Mesenchymal stem cell (in vitro differentiated cells and primary cell): ENCODE data around the gene C19orf67.

Source experiments
- DNase-seq: peaks from one replicate; pipeline ENCODE4 v3.0.0-alpha.2; 2013
- H2AFZ ChIP-seq: one replicate; pipeline ENCODE4 v1.6.1; 2013; ENCODE audit warnings: low read depth, mild to moderate bottlenecking, control low read depth, inconsistent platforms, low read length, moderate library complexity
- H2AK5ac ChIP-seq: 2 replicates; pipeline ENCODE4 v1.6.1; 2013; ENCODE audit warnings: low read length, moderate library complexity, mild to moderate bottlenecking, inconsistent platforms; ENCODE audit not compliant: severe bottlenecking
- H2BK120ac ChIP-seq: one replicate; pipeline ENCODE4 v1.6.1; 2013; ENCODE audit warnings: low read depth, mild to moderate bottlenecking, inconsistent platforms, low read length, moderate library complexity
- H2BK12ac ChIP-seq, 2 experiments: one replicate each; pipeline ENCODE4 v1.6.1; 2013; ENCODE audit warnings: inconsistent platforms in 2 of 2, low read length in 2 of 2, mild to moderate bottlenecking in 2 of 2, moderate library complexity in 2 of 2, control low read depth in 1 of 2
- H2BK15ac ChIP-seq: one replicate; pipeline ENCODE4 v1.6.1; 2013; ENCODE audit warnings: mild to moderate bottlenecking, low read depth, inconsistent platforms; ENCODE audit not compliant: poor library complexity, severe bottlenecking
- H2BK5ac ChIP-seq: 2 replicates; pipeline ENCODE4 v1.6.1; 2013; ENCODE audit warnings: low read depth, mild to moderate bottlenecking, low read length, control low read depth, inconsistent platforms; ENCODE audit not compliant: poor library complexity, severe bottlenecking
- H3K14ac ChIP-seq, 2 experiments: one replicate each; pipeline ENCODE4 v1.6.1; 2013; ENCODE audit warnings: inconsistent platforms in 2 of 2, low read length in 2 of 2, control low read depth in 1 of 2, mild to moderate bottlenecking in 1 of 2, moderate library complexity in 1 of 2
- H3K18ac ChIP-seq, 2 experiments: one replicate each; pipeline ENCODE4 v1.6.1; 2013; ENCODE audit warnings: inconsistent platforms in 2 of 2, low read length in 2 of 2, control low read depth in 1 of 2, low read depth in 1 of 2, mild to moderate bottlenecking in 1 of 2
- H3K23ac ChIP-seq, 2 experiments: one replicate each; pipeline ENCODE4 v1.6.1; 2013; ENCODE audit warnings: inconsistent platforms in 2 of 2, low read length in 2 of 2, mild to moderate bottlenecking in 2 of 2, moderate library complexity in 2 of 2, control low read depth in 1 of 2
- H3K27ac ChIP-seq: 2 replicates; pipeline ENCODE4 v1.5.1; 2013; ENCODE audit warnings: mild to moderate bottlenecking, moderate library complexity, low read length, control low read depth, inconsistent platforms; ENCODE audit not compliant: poor library complexity, severe bottlenecking
- H3K27me3 ChIP-seq, 2 experiments: 2 replicates each; pipeline versions ENCODE4 v1.6.1 to v1.7.0; 2013; ENCODE audit warnings: low read length in 2 of 2, mild to moderate bottlenecking in 2 of 2, moderate library complexity in 2 of 2, control low read depth in 1 of 2, inconsistent platforms in 1 of 2; ENCODE audit not compliant: control insufficient read depth in 1 of 2, insufficient read depth in 1 of 2
- H3K36me3 ChIP-seq, 2 experiments: 2 replicates each; pipeline versions ENCODE4 v1.6.1 to v1.7.0; 2013; ENCODE audit warnings: low read length in 2 of 2, control low read depth in 1 of 2, inconsistent platforms in 1 of 2, low read depth in 1 of 2, mild to moderate bottlenecking in 1 of 2; ENCODE audit not compliant: insufficient read depth in 2 of 2, control insufficient read depth in 1 of 2
- H3K4ac ChIP-seq, 2 experiments: one replicate each; pipeline ENCODE4 v1.6.1; 2013; ENCODE audit warnings: inconsistent platforms in 2 of 2, low read length in 2 of 2, mild to moderate bottlenecking in 2 of 2, moderate library complexity in 2 of 2, control low read depth in 1 of 2, low read depth in 1 of 2
- H3K4me1 ChIP-seq: 2 replicates; pipeline ENCODE4 v1.6.1; 2013; ENCODE audit warnings: low read depth, low read length, control low read depth; ENCODE audit not compliant: control insufficient read depth, insufficient read depth
- H3K4me2 ChIP-seq: 2 replicates; pipeline ENCODE4 v1.6.1; 2013; ENCODE audit warnings: low read length, mild to moderate bottlenecking, inconsistent platforms; ENCODE audit not compliant: poor library complexity, severe bottlenecking
- H3K4me3 ChIP-seq, 2 experiments: 2 replicates each; pipeline versions ENCODE4 v1.5.1 to v1.7.0; 2013; ENCODE audit warnings: low read length in 2 of 2, mild to moderate bottlenecking in 2 of 2, control low read depth in 1 of 2, low read depth in 1 of 2; ENCODE audit not compliant: insufficient read depth in 1 of 2
- H3K79me1 ChIP-seq: replicated peaks from 2 replicates; pipeline ENCODE4 v1.6.1; 2013; ENCODE audit warnings: mild to moderate bottlenecking, control low read depth, low read length, inconsistent platforms; ENCODE audit not compliant: poor library complexity, severe bottlenecking
- H3K9ac ChIP-seq: 2 replicates; pipeline ENCODE4 v1.7.0; 2013; ENCODE audit warnings: mild to moderate bottlenecking, low read length, moderate library complexity
- H3K9me3 ChIP-seq: 2 replicates; pipeline ENCODE4 v1.7.0; 2013; ENCODE audit warnings: mild to moderate bottlenecking, low read length; ENCODE audit not compliant: control insufficient read depth
- H4K8ac ChIP-seq: one replicate; pipeline ENCODE4 v1.6.1; 2013; ENCODE audit warnings: inconsistent platforms, mild to moderate bottlenecking, low read length, moderate library complexity
- H4K91ac ChIP-seq: one replicate; pipeline ENCODE4 v1.6.1; 2013; ENCODE audit warnings: mild to moderate bottlenecking, low read length, inconsistent platforms
- WGBS: methylation state at CpG from one replicate; pipeline ENCODE4 v1.1.7; 2013; ENCODE audit warnings: mixed read lengths; 5-methylcytosine and 5-hydroxymethylcytosine counted together

The C19orf67 gene

DNA sequence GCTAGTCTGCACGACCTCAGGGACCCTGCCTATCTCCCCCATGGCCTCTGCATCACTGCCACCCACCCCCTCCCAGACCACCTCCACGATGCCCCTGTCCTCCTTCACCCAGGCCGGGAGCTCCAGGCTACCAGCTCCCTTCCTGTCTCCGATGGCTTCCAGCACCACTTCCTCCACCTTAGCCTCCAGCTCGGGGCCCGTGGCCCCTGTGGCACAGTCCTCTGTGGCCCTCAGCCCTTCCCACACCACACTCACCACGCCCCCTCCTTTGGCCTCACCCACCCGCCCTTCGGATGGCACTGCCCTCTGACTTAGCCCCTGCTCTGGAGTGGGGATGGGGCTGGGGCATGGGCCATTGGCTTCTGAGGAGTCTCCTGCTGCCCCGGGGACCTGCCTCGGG, 30.9 kb downstream of the C19orf67 start:
- Histone ChIP-seq H2AFZ (no peak overlapping the region), H2BK120ac (no peak overlapping the region), H3K18ac (no peak overlapping the region), H4K91ac (no peak overlapping the region), H4K8ac (no peak overlapping the region), H3K4me2 (no peak overlapping the region), H3K23ac (no peak overlapping the region), H2BK15ac (no peak overlapping the region), H3K27me3 (peaks cover 25 to 39% of the 10 kb centered on the region in 2 experiments), H2BK5ac (no peak overlapping the region), H3K27ac (no peak overlapping the region), H3K79me1 (no peaks in the 10 kb centered on the region), H3K14ac (no peak overlapping the region), H3K9me3 (peaks cover 3% of the 10 kb centered on the region), H3K9ac (no peak overlapping the region), H3K36me3 (peaks cover 0 to 14% of the 10 kb centered on the region in 2 experiments), H3K4ac (no peak overlapping the region), H2BK12ac (no peak overlapping the region), H3K4me1 (peaks cover 14% of the 10 kb centered on the region), H3K4me3 (no peak overlapping the region), H2AK5ac (no peak overlapping the region)
- 84% methylated on average over 11 of the region's 11 CpGs for WGBS
- no peak for DNase-seq

DNA sequence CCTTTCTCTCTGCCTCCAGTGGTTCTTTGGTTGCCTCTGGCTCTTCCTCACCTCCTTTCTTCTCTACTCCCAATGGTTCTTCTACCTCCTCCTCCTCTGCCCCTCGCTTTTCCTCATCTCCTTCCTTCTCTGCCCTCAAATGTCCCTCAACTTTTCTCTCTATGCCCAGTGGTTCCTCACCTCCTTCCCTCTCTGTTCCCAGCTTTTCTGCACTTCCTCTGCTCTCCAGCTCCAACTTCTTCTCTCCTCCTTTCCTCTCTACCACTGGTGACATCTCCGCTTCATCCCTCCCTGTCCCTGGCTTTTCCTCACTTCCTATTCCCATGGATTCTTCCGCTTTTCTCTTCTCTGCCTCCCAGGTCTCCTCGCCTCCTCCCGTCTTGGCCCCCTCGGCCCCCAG, 31.5 kb downstream of the C19orf67 start:
- Histone ChIP-seq H3K4me2 (no peak overlapping the region), H3K4me3 (no peak overlapping the region), H3K9ac (no peak overlapping the region), H3K27ac (no peak overlapping the region), H2AFZ (no peak overlapping the region), H3K18ac (no peak overlapping the region), H3K36me3 (peaks cover 0 to 14% of the 10 kb centered on the region in 2 experiments), H3K27me3 (peaks cover 18 to 32% of the 10 kb centered on the region in 2 experiments), H3K4me1 (peaks cover 14% of the 10 kb centered on the region), H4K91ac (no peak overlapping the region), H2BK5ac (no peak overlapping the region), H2BK12ac (no peak overlapping the region), H3K23ac (no peak overlapping the region), H3K14ac (no peak overlapping the region), H2AK5ac (no peak overlapping the region), H3K4ac (no peak overlapping the region), H2BK120ac (no peak overlapping the region), H4K8ac (no peak overlapping the region), H3K9me3 (peaks cover 3% of the 10 kb centered on the region), H3K79me1 (no peaks in the 10 kb centered on the region), H2BK15ac (no peak overlapping the region)
- 74% methylated on average over 6 of the region's 6 CpGs for WGBS
- no peak for DNase-seq

GRCh38 chr19:14053500-14053899, 32.1 kb downstream of the C19orf67 start:
- Histone ChIP-seq H3K4me3 (no peak overlapping the region), H2AK5ac (no peak overlapping the region), H4K91ac (no peak overlapping the region), H3K4ac (no peak overlapping the region), H3K79me1 (no peaks in the 10 kb centered on the region), H2BK15ac (no peak overlapping the region), H3K18ac (no peak overlapping the region), H3K23ac (no peak overlapping the region), H2BK120ac (no peak overlapping the region), H3K27ac (no peak overlapping the region), H3K4me2 (no peak overlapping the region), H3K36me3 (peaks cover 0 to 14% of the 10 kb centered on the region in 2 experiments), H3K9ac (no peak overlapping the region), H3K4me1 (peaks cover 14% of the 10 kb centered on the region), H2BK5ac (no peak overlapping the region), H3K27me3 (peaks cover 12 to 26% of the 10 kb centered on the region in 2 experiments), H3K9me3 (peaks cover 3% of the 10 kb centered on the region), H4K8ac (no peak overlapping the region), H2AFZ (no peak overlapping the region), H3K14ac (no peak overlapping the region), H2BK12ac (no peak overlapping the region)
- 93% methylated on average over 11 of the region's 11 CpGs for WGBS
- no peak for DNase-seq

DNA sequence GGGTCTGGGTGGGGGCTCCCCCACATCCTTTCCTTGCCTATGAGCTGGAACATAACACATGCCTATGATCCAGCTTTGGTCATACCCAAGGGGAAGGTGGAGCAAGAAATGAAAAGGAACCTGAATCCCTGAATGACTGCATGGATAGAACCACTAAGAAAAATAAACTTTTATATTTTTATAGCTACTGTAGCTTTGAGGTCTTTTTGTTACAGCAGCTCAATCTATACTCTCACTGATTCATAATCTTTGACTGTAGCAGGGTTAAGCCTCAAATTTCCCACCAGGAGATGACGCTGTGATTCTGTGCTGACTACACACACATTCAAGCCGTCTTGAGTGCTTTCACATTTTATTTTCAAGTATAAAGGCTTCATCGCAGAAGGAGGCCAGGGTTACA, 32.6 kb downstream of the C19orf67 start:
- no peak overlapping the region for H3K18ac ChIP-seq
- DNase-seq = no peak
- H4K8ac ChIP-seq = no peak overlapping the region
- H3K27ac ChIP-seq = no peak overlapping the region
- H3K14ac ChIP-seq = no peak overlapping the region
- no peak overlapping the region for H4K91ac ChIP-seq
- no peak overlapping the region for H3K23ac ChIP-seq
- H3K4me1 ChIP-seq = peaks cover 12% of the 10 kb centered on the region
- H2AFZ ChIP-seq = no peak overlapping the region
- H3K4me2 ChIP-seq = no peak overlapping the region
- no peaks in the 10 kb centered on the region for H3K79me1 ChIP-seq
- H2BK15ac ChIP-seq = no peak overlapping the region
- H2BK12ac ChIP-seq = no peak overlapping the region
- no peak overlapping the region for H2AK5ac ChIP-seq
- H3K36me3 ChIP-seq = peaks cover 0 to 14% of the 10 kb centered on the region in 2 experiments
- H2BK120ac ChIP-seq = no peak overlapping the region
- WGBS = 90% methylated on average over 3 of the region's 3 CpGs
- no peak overlapping the region for H3K4ac ChIP-seq
- peaks cover 3% of the 10 kb centered on the region for H3K9me3 ChIP-seq
- H2BK5ac ChIP-seq = no peak overlapping the region
- H3K27me3 ChIP-seq = peaks cover 8 to 22% of the 10 kb centered on the region in 2 experiments
- no peak overlapping the region for H3K9ac ChIP-seq
- H3K4me3 ChIP-seq = no peak overlapping the region
